HEK293 (cell line): Measurements from ENCODE around the gene GPR18.

Experiments
- CTCF ChIA-PET: fragments of 350-600 bp; formaldehyde crosslinking; extraction: SDS; loops from one replicate; lab custom pipeline; 2021; ENCODE audit warnings: antibody characterized with exemption; lab: Yijun Ruan, JAX
- POLR2A ChIA-PET: fragments of 300-600 bp; formaldehyde crosslinking; extraction: SDS; loops from one replicate; lab custom pipeline; 2020; ENCODE audit warnings: antibody characterized with exemption, inconsistent platforms; lab: Yijun Ruan, JAX
- H3K27ac ChIP-seq: fragments of 200-500 bp; sonication (Bioruptor generic); 2 replicates; pipeline ENCODE4 v1.5.1; 2014; ENCODE audit warnings: low read depth, low read length, control low read depth, inconsistent platforms; ENCODE audit errors: extremely low read depth
- H3K36me3 ChIP-seq, 2 experiments: fragments of 200-500 bp in 1 of 2; sonication (Bioruptor generic) in 1 of 2; 1 replicate in 1 of 2; 2 replicates in 1 of 2; pipeline ENCODE4 v1.5.1; 2014 to 2017; ENCODE audit warnings: inconsistent platforms in 2 of 2, low read length in 2 of 2; ENCODE audit not compliant: control insufficient read depth in 2 of 2, insufficient read depth in 1 of 2
- H3K4me1 ChIP-seq: fragments of 200-500 bp; sonication (Bioruptor generic); 2 replicates; pipeline ENCODE4 v1.5.1; 2014; ENCODE audit warnings: mild to moderate bottlenecking, low read length, inconsistent platforms; ENCODE audit not compliant: control insufficient read depth, insufficient read depth
- H3K4me3 ChIP-seq: 2 replicates; pipeline ENCODE4 v1.5.1; 2011; ENCODE audit warnings: low read depth, mild to moderate bottlenecking, control low read depth, low read length, moderate library complexity
- H3K9me3 ChIP-seq: fragments of 200-500 bp; sonication (Bioruptor generic); 2 replicates; pipeline ENCODE4 v1.5.1; 2014; ENCODE audit warnings: low read depth, low read length, inconsistent platforms; ENCODE audit not compliant: control insufficient read depth, insufficient read depth
- EGR2 ChIP-seq: fragments of 450-650 bp; formaldehyde crosslinking; IDR thresholded peaks from 2 replicates; pipeline ENCODE4 v1.5.1; 2016; ENCODE audit warnings: low read depth, missing biosample characterization, missing genetic modification characterization
- IKZF3 ChIP-seq: fragments of 450-650 bp; IDR thresholded peaks from 2 replicates; pipeline ENCODE4 v1.5.0; 2018; ENCODE audit warnings: missing biosample characterization, mild to moderate bottlenecking, missing genetic modification characterization, moderate library complexity
- KLF9 ChIP-seq: fragments of 450-650 bp; formaldehyde crosslinking; IDR thresholded peaks from 2 replicates; pipeline ENCODE4 v1.5.1; 2016; ENCODE audit warnings: missing biosample characterization, missing genetic modification characterization, low read depth
- SCRT2 ChIP-seq: fragments of 450-650 bp; formaldehyde crosslinking; IDR thresholded peaks from 2 replicates; pipeline ENCODE4 v1.5.1; 2016; ENCODE audit warnings: missing biosample characterization, missing genetic modification characterization
- WT1 ChIP-seq: fragments of 450-650 bp; formaldehyde crosslinking; IDR thresholded peaks from 2 replicates; pipeline ENCODE4 v1.5.1; 2016; ENCODE audit warnings: missing biosample characterization, missing genetic modification characterization
- ZBTB7A ChIP-seq: fragments of 450-650 bp; formaldehyde crosslinking; IDR thresholded peaks from 2 replicates; pipeline ENCODE4 v1.5.1; 2016; ENCODE audit warnings: low read depth, missing biosample characterization, missing genetic modification characterization
- ZNF24 ChIP-seq: fragments of 450-650 bp; formaldehyde crosslinking; IDR thresholded peaks from 2 replicates; pipeline ENCODE4 v1.5.1; 2016; ENCODE audit warnings: missing biosample characterization, missing genetic modification characterization
- ZNF248 ChIP-seq: fragments of 450-650 bp; formaldehyde crosslinking; IDR thresholded peaks from 2 replicates; pipeline ENCODE4 v1.5.1; 2017; ENCODE audit warnings: missing biosample characterization, missing genetic modification characterization
- ZNF335 ChIP-seq: fragments of 450-650 bp; formaldehyde crosslinking; conservative IDR thresholded peaks from 2 replicates; pipeline ENCODE4 v1.5.1; 2016; ENCODE audit warnings: missing biosample characterization, missing genetic modification characterization
- ZNF341 ChIP-seq: fragments of 450-650 bp; formaldehyde crosslinking; IDR thresholded peaks from 2 replicates; pipeline ENCODE4; 2016; ENCODE audit warnings: low read depth, missing biosample characterization, missing genetic modification characterization
- ZNF394 ChIP-seq: fragments of 450-650 bp; formaldehyde crosslinking; IDR thresholded peaks from 2 replicates; pipeline ENCODE4 v1.5.1; 2016; ENCODE audit warnings: missing biosample characterization, missing genetic modification characterization, mild to moderate bottlenecking, moderate library complexity, borderline replicate concordance
- ZNF404 ChIP-seq: fragments of 450-650 bp; formaldehyde crosslinking; IDR thresholded peaks from 2 replicates; pipeline ENCODE4 v1.5.1; 2017; ENCODE audit warnings: missing biosample characterization, missing genetic modification characterization
- ZNF416 ChIP-seq: fragments of 450-650 bp; formaldehyde crosslinking; IDR thresholded peaks from 2 replicates; pipeline ENCODE4 v1.5.1; 2016; ENCODE audit warnings: missing biosample characterization, missing genetic modification characterization
- ZNF48 ChIP-seq: fragments of 450-650 bp; formaldehyde crosslinking; IDR thresholded peaks from 2 replicates; pipeline ENCODE4 v1.5.1; 2016; ENCODE audit warnings: missing biosample characterization, missing genetic modification characterization
- ZNF501 ChIP-seq: fragments of 450-650 bp; formaldehyde crosslinking; IDR thresholded peaks from 2 replicates; pipeline ENCODE4 v1.5.1; 2016; ENCODE audit warnings: missing biosample characterization, missing genetic modification characterization
- ZNF521 ChIP-seq: fragments of 450-650 bp; formaldehyde crosslinking; IDR thresholded peaks from 2 replicates; pipeline ENCODE4 v1.5.1; 2017; ENCODE audit warnings: missing biosample characterization, mild to moderate bottlenecking, missing genetic modification characterization
- ZNF624 ChIP-seq: fragments of 450-650 bp; formaldehyde crosslinking; IDR thresholded peaks from 2 replicates; pipeline ENCODE4 v1.5.1; 2017; ENCODE audit warnings: missing biosample characterization, missing genetic modification characterization
- TF ChIP-seq, protein P1 (sequence below): fragments of 450-650 bp; formaldehyde crosslinking; IDR thresholded peaks from 2 replicates; pipeline ENCODE4 v1.5.1; 2016; ENCODE audit warnings: missing biosample characterization, missing genetic modification characterization
- TF ChIP-seq, protein P2 (sequence below): fragments of 450-650 bp; formaldehyde crosslinking; IDR thresholded peaks from 2 replicates; pipeline ENCODE4 v1.5.1; 2016; ENCODE audit warnings: missing biosample characterization, missing genetic modification characterization, low read depth

The GPR18 gene

GRCh38 chr13:99303863-99304521 is 45.8 kb upstream of the GPR18 start:
- peaks cover 19% of the 10 kb centered on the region for H3K4me1 ChIP-seq
- H3K36me3 ChIP-seq: no peaks in the 10 kb centered on the region

DNA sequence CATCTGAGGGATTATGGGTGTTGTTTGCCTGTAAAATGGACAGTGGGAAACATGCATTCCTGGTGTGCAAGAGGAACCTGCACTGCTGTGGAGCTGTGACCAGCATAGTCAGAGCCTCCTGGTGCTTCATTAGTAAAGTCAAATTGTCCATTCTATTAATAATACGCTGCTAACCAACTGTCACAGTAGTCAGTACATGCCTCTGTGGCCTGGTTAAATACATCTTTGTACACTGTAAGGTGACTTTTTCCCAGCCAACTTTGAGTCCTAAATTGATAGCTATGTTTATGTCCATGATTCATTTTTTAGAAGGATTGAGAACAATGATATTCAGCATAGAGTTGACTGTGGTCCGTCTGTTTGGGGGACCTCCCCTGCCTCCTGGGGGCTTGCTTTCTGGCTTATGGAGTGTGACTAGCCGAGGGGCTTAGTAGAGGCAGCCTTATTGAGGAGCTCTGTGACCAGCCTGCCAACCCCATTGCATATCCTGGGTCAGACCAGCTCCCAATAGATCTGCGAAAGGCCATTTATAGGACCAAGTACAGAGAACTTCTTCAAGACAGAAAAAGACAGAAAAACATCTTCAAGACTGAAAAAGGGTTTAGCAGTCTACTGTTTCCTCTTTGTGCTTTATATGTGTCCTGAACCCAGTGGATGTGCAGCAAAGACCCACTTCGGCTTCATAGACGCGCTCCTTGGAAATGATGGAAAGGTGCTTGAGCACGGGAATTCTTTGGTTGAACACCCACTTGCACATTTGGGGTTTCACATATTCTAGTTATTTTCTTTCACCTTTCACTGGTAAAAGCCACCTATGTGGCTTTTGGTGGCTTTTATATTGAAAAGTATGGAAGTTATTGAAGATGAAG is 44.7 kb upstream of the GPR18 start:
- H3K4me3 ChIP-seq: no peak overlapping the region
- H3K36me3 ChIP-seq: no peaks in the 10 kb centered on the region
- H3K27ac ChIP-seq: no peak overlapping the region
- TF ChIP-seq EGR2 (no peak), ZNF248 (tag by site-specific recombination) (no peak), IKZF3 (no peak), ZBTB7A (tag by site-specific recombination) (no peak), ZNF416 (tag by site-specific recombination) (no peak), ZNF521 (tag by site-specific recombination) (no peak), ZNF24 (tag by site-specific recombination) (no peak)
- TF ChIP-seq, protein P1, sequence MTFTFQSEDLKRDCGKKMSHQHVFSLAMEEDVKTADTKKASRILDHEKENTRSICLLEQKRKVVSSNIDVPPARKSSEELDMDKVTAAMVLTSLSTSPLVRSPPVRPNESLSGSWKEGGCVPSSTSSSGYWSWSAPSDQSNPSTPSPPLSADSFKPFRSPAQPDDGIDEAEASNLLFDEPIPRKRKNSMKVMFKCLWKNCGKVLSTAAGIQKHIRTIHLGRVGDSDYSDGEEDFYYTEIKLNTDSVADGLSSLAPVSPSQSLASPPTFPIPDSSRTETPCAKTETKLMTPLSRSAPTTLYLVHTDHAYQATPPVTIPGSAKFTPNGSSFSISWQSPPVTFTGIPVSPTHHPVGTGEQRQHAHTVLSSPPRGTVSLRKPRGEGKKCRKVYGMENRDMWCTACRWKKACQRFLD (tag by site-specific recombination): no peak
- TF ChIP-seq, protein P2, sequence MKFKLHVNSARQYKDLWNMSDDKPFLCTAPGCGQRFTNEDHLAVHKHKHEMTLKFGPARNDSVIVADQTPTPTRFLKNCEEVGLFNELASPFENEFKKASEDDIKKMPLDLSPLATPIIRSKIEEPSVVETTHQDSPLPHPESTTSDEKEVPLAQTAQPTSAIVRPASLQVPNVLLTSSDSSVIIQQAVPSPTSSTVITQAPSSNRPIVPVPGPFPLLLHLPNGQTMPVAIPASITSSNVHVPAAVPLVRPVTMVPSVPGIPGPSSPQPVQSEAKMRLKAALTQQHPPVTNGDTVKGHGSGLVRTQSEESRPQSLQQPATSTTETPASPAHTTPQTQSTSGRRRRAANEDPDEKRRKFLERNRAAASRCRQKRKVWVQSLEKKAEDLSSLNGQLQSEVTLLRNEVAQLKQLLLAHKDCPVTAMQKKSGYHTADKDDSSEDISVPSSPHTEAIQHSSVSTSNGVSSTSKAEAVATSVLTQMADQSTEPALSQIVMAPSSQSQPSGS: no peak
- H3K9me3 ChIP-seq: no peaks in the 10 kb centered on the region
- ChIA-PET CTCF (interaction anchor here (0.5 to 0.6 kb wide), 2 partner anchors 88 to 1112 kb away, joined by 3 read pairs; no protein-coding TSS in a partner anchor), POLR2A (no interaction called here)
- H3K4me1 ChIP-seq: peaks cover 19% of the 10 kb centered on the region

More at GRCh38 chr13:99303863-99304521, 45.8 kb upstream of the GPR18 start:
- no peaks in the 10 kb centered on the region for H3K9me3 ChIP-seq
- H3K27ac ChIP-seq: no peak overlapping the region
- POLR2A ChIA-PET: no interaction called here
- H3K4me3 ChIP-seq: no peak overlapping the region
- TF ChIP-seq WT1 (no peak), ZNF404 (tag by site-specific recombination) (no peak), ZNF341 (tag by site-specific recombination) (no peak), ZNF394 (tag by site-specific recombination) (no peak), ZNF48 (tag by site-specific recombination) (no peak), KLF9 (no peak), ZNF624 (tag by site-specific recombination) (no peak), ZNF501 (tag by site-specific recombination) (no peak), ZNF335 (tag by site-specific recombination) (no peak), SCRT2 (tag by site-specific recombination) (no peak)
- TF ChIP-seq, all 188 proteins: peak for 0
- CTCF ChIA-PET: no interaction called here
